Right lung (tissue), 5 donors: ENCODE data around the gene CCDC88B. TPM values are rescaled to one million over a fixed set of nuclear protein-coding genes. Genes with fewer than 3 reads are reported as not detected.
A peak's percentile ranks its signal among the peaks of the same experiment; 100 is the strongest.

Experiments
- DNase-seq, 2 donors: peaks; one replicate each; pipeline ENCODE4 v3.0.0-alpha.2; 2013
- polyA plus RNA-seq, 5 donors: library from polyadenylated mRNA; unstranded; fragments of 120-200 nt; gene quantifications; one replicate each; pipeline versions ENCODE4 v1.2.1 to v1.2.3, GENCODE V29; 2013; ENCODE audit warnings: inconsistent platforms in 1 of 5, low replicate concordance in 1 of 5; ENCODE audit not compliant: insufficient read length in 5 of 5, insufficient read depth in 1 of 5

Gene CCDC88B
- polyA plus RNA-seq, 5 donors = 3.9 to 7.4 (median 5.2) TPM

- DNase-seq = peak; percentile 69 to 72
These were observed 66.4 kb downstream of the CCDC88B start for GRCh38 chr11:64406221-64406946.

Other genes with a start within 250 kb of the CCDC88B start
- 10 to 100 TPM; 16.4 to 26.7 (median 24.3) TPM for gene MACROD1, start 174.1 kb upstream of the CCDC88B start, polyA plus RNA-seq
- gene STIP1, start 154.0 kb upstream of the CCDC88B start, polyA plus RNA-seq = 100 to 1,000 TPM; 168 to 203 (median 187) TPM
- 10 to 100 TPM in 2 of 5 donors, 1 to 10 TPM in 3; 6.4 to 13.2 (median 9.6) TPM for gene FERMT3, start 133.5 kb upstream of the CCDC88B start, polyA plus RNA-seq
- 10 to 100 TPM; 23.7 to 39.2 (median 32.1) TPM for gene TRPT1, start 114.0 kb upstream of the CCDC88B start, polyA plus RNA-seq
- gene NUDT22, start 113.9 kb upstream of the CCDC88B start, polyA plus RNA-seq = 10 to 100 TPM; 16.5 to 29.4 (median 17.8) TPM
- gene DNAJC4, start 109.7 kb upstream of the CCDC88B start, polyA plus RNA-seq = 10 to 100 TPM; 57.9 to 88.9 (median 71.2) TPM
- 100 to 1,000 TPM in 1 of 5 donors, 10 to 100 TPM in 4; 64.5 to 112 (median 76.6) TPM for gene VEGFB, start 105.6 kb upstream of the CCDC88B start, polyA plus RNA-seq
- 10 to 100 TPM; 53.0 to 90.8 (median 67.2) TPM for gene FKBP2, start 99.1 kb upstream of the CCDC88B start, polyA plus RNA-seq
- gene PPP1R14B, start 93.3 kb upstream of the CCDC88B start, polyA plus RNA-seq = 100 to 1,000 TPM in 1 of 5 donors, 10 to 100 TPM in 4; 63.2 to 139 (median 70.0) TPM
- 10 to 100 TPM; 15.7 to 25.9 (median 18.7) TPM for gene PLCB3, start 88.7 kb upstream of the CCDC88B start, polyA plus RNA-seq
- 10 to 100 TPM; 38.7 to 87.5 (median 51.3) TPM for gene BAD, start 55.5 kb upstream of the CCDC88B start, polyA plus RNA-seq
- 10 to 100 TPM; 19.2 to 43.8 (median 30.9) TPM for gene GPR137, start 54.4 kb upstream of the CCDC88B start, polyA plus RNA-seq
- under 1 TPM in 2 of 5 donors, not detected in 3; 0.09 to 0.10 TPM for gene KCNK4, start 48.9 kb upstream of the CCDC88B start, polyA plus RNA-seq
- gene CATSPERZ, start 39.8 kb upstream of the CCDC88B start, polyA plus RNA-seq = under 1 TPM in 3 of 5 donors, not detected in 2; 0.15 to 0.33 (median 0.28) TPM
- 10 to 100 TPM in 3 of 5 donors, 1 to 10 TPM in 2; 6.9 to 21.0 (median 12.4) TPM for gene ESRRA, start 34.7 kb upstream of the CCDC88B start, polyA plus RNA-seq
- 100 to 1,000 TPM; 201 to 308 (median 233) TPM for gene TRMT112, start 22.6 kb upstream of the CCDC88B start, polyA plus RNA-seq
- 100 to 1,000 TPM; 141 to 272 (median 177) TPM for gene PRDX5, start 22.1 kb upstream of the CCDC88B start, polyA plus RNA-seq
- 10 to 100 TPM; 10.0 to 22.1 (median 13.0) TPM for gene RPS6KA4, start 19.0 kb downstream of the CCDC88B start, polyA plus RNA-seq
- under 1 TPM in 3 of 5 donors, not detected in 2; 0.09 TPM for gene SLC22A11, start 215.7 kb downstream of the CCDC88B start, polyA plus RNA-seq